ENCODE measurements around the gene HMG20B.

Gene HMG20B

GRCh38 chr19:3530389-3530788 lies 42.4 kb upstream of the HMG20B start:
- no peaks in the 10 kb centered on the region for H3K27me3 ChIP-seq
- no peak for TF ChIP-seq Cebpa-rat (IDR thresholded peaks at IDR 0.05)
- H3K27ac ChIP-seq = no peak overlapping the region
- no peak overlapping the region for H3K9ac ChIP-seq
- H3K4me3 ChIP-seq = no peak overlapping the region
- H3K36me3 ChIP-seq = peaks cover 79% of the 10 kb centered on the region
- peaks cover 77% of the 10 kb centered on the region for H4K20me1 ChIP-seq
- peaks cover 37% of the 10 kb centered on the region for H3K4me1 ChIP-seq
- no peaks in the 10 kb centered on the region for H3K9me3 ChIP-seq
- H3K4me2 ChIP-seq = no peak overlapping the region

GRCh38 chr19:3531716-3532115 lies 41.0 kb upstream of the HMG20B start:
- no peak overlapping the region for H3K9ac ChIP-seq

GRCh38 chr19:3532154-3532786 lies 40.5 kb upstream of the HMG20B start:
- no peak overlapping the region for H3K4me2 ChIP-seq
- H3K36me3 ChIP-seq = peaks cover 66% of the 10 kb centered on the region

More at GRCh38 chr19:3531716-3532115, 41.0 kb upstream of the HMG20B start:
- Histone ChIP-seq H3K9me3 (no peaks in the 10 kb centered on the region), H3K27ac (no peak overlapping the region), H3K4me3 (no peak overlapping the region), H3K4me1 (peaks cover 41% of the 10 kb centered on the region), H3K27me3 (no peaks in the 10 kb centered on the region), H3K36me3 (peaks cover 72% of the 10 kb centered on the region), H4K20me1 (peaks cover 78% of the 10 kb centered on the region), H3K4me2 (no peak overlapping the region)
- no peak for TF ChIP-seq Cebpa-rat (IDR thresholded peaks at IDR 0.05)

GRCh38 chr19:3533033-3533432 lies 39.7 kb upstream of the HMG20B start:
- H3K4me3 ChIP-seq = no peak overlapping the region
- no peak overlapping the region for H3K27ac ChIP-seq
- H4K20me1 ChIP-seq = peaks cover 81% of the 10 kb centered on the region
- TF ChIP-seq Cebpa-rat (IDR thresholded peaks at IDR 0.05) = no peak
- no peaks in the 10 kb centered on the region for H3K27me3 ChIP-seq
- no peak overlapping the region for H3K9ac ChIP-seq
- H3K9me3 ChIP-seq = no peaks in the 10 kb centered on the region
- peak overlapping the region; percentile 86 for H3K4me2 ChIP-seq
- peaks cover 63% of the 10 kb centered on the region for H3K36me3 ChIP-seq
- peaks cover 54% of the 10 kb centered on the region for H3K4me1 ChIP-seq

More at GRCh38 chr19:3532154-3532786, 40.5 kb upstream of the HMG20B start:
- Histone ChIP-seq H3K4me1 (peaks cover 46% of the 10 kb centered on the region), H3K27ac (no peak overlapping the region), H3K4me3 (no peak overlapping the region), H3K9ac (no peak overlapping the region), H3K27me3 (no peaks in the 10 kb centered on the region), H4K20me1 (peaks cover 78% of the 10 kb centered on the region), H3K9me3 (no peaks in the 10 kb centered on the region)
- no peak for TF ChIP-seq Cebpa-rat (IDR thresholded peaks at IDR 0.05)

GRCh38 chr19:3533563-3534216 lies 39.1 kb upstream of the HMG20B start:
- Histone ChIP-seq H3K4me2 (peak overlapping the region; percentile 86), H3K9me3 (no peaks in the 10 kb centered on the region), H4K20me1 (peaks cover 84% of the 10 kb centered on the region), H3K36me3 (peaks cover 65% of the 10 kb centered on the region), H3K27me3 (no peaks in the 10 kb centered on the region), H3K9ac (no peak overlapping the region), H3K4me1 (peaks cover 54% of the 10 kb centered on the region), H3K27ac (no peak overlapping the region), H3K4me3 (no peak overlapping the region)
- TF ChIP-seq Cebpa-rat (IDR thresholded peaks at IDR 0.05) = no peak

GRCh38 chr19:3534375-3535234 lies 38.1 kb upstream of the HMG20B start:
- Histone ChIP-seq H3K9me3 (no peaks in the 10 kb centered on the region), H3K9ac (no peak overlapping the region), H3K36me3 (peaks cover 65% of the 10 kb centered on the region), H4K20me1 (peaks cover 87% of the 10 kb centered on the region), H3K27me3 (no peaks in the 10 kb centered on the region), H3K4me2 (peak overlapping the region; percentile 86), H3K27ac (peak overlapping the region; percentile 8; the same call in 1 of the 2 replicates), H3K4me3 (peak overlapping the region; percentile 8; the same call in 1 of the 2 replicates), H3K4me1 (peaks cover 54% of the 10 kb centered on the region)
- no peak for TF ChIP-seq Cebpa-rat (IDR thresholded peaks at IDR 0.05)

GRCh38 chr19:3535235-3535535 lies 37.6 kb upstream of the HMG20B start:
- H3K4me2 ChIP-seq = peak overlapping the region; percentile 86
- H4K20me1 ChIP-seq = peaks cover 87% of the 10 kb centered on the region
- H3K9ac ChIP-seq = no peak overlapping the region
- no peaks in the 10 kb centered on the region for H3K9me3 ChIP-seq
- peaks cover 71% of the 10 kb centered on the region for H3K36me3 ChIP-seq
- no peak overlapping the region; the same call in 1 of the 2 replicates for H3K4me3 ChIP-seq
- TF ChIP-seq Cebpa-rat (IDR thresholded peaks at IDR 0.05) = no peak
- H3K27ac ChIP-seq = no peak overlapping the region
- peaks cover 54% of the 10 kb centered on the region for H3K4me1 ChIP-seq
- no peaks in the 10 kb centered on the region for H3K27me3 ChIP-seq

GRCh38 chr19:3535563-3535965 lies 37.2 kb upstream of the HMG20B start:
- H3K4me2 ChIP-seq = peak overlapping the region; percentile 86
- no peak overlapping the region for H3K4me3 ChIP-seq
- peaks cover 54% of the 10 kb centered on the region for H3K4me1 ChIP-seq
- no peak for TF ChIP-seq Cebpa-rat (IDR thresholded peaks at IDR 0.05)
- no peaks in the 10 kb centered on the region for H3K27me3 ChIP-seq
- H4K20me1 ChIP-seq = peaks cover 84% of the 10 kb centered on the region
- H3K27ac ChIP-seq = no peak overlapping the region
- no peaks in the 10 kb centered on the region for H3K9me3 ChIP-seq
- H3K36me3 ChIP-seq = peaks cover 69% of the 10 kb centered on the region
- H3K9ac ChIP-seq = no peak overlapping the region

GRCh38 chr19:3535981-3536380 lies 36.8 kb upstream of the HMG20B start:
- no peak overlapping the region for H3K4me3 ChIP-seq
- peaks cover 64% of the 10 kb centered on the region for H3K36me3 ChIP-seq
- peak overlapping the region; percentile 48; the same call in 1 of the 2 replicates for H3K9ac ChIP-seq
- H3K27ac ChIP-seq = 0 out of 2 replicates have a peak overlapping the region, but pooled peaks have one; percentile 30
- no peaks in the 10 kb centered on the region for H3K27me3 ChIP-seq
- no peak for TF ChIP-seq Cebpa-rat (IDR thresholded peaks at IDR 0.05)
- peaks cover 54% of the 10 kb centered on the region for H3K4me1 ChIP-seq
- H3K4me2 ChIP-seq = peak overlapping the region; percentile 86
- no peaks in the 10 kb centered on the region for H3K9me3 ChIP-seq
- peaks cover 80% of the 10 kb centered on the region for H4K20me1 ChIP-seq

Data from BLaER1 (cell line).